HAP-1 (cell line): ENCODE measurements around the gene OR2T3.
"Not testable (repeated sequence)": the region's sequence is repeated elsewhere in the genome, so short reads cannot be mapped to it uniquely, and the experiment has no call there.

Source experiments
- DNase-seq, 2 experiments: peaks; one replicate each; pipeline ENCODE4 v3.0.0-alpha.2; 2016 to 2020; ENCODE audit warnings: low spot score in 2 of 2
- H3K27me3 ChIP-seq: fragments of 250-450 bp; sonication (Bioruptor Pico); 2 replicates; pipeline ENCODE4 v1.5.1; 2020; ENCODE audit warnings: low read depth, mild to moderate bottlenecking, moderate library complexity
- H3K36me3 ChIP-seq: fragments of 250-450 bp; sonication (Bioruptor Pico); replicated peaks from 2 replicates; pipeline ENCODE4 v1.5.1; 2020; ENCODE audit warnings: mild to moderate bottlenecking
- H3K4me1 ChIP-seq: fragments of 250-450 bp; sonication (Bioruptor Pico); 2 replicates; pipeline ENCODE4 v1.5.1; 2020; ENCODE audit warnings: mild to moderate bottlenecking
- H3K4me3 ChIP-seq: fragments of 250-450 bp; sonication (Bioruptor Pico); 2 replicates; pipeline ENCODE4 v1.5.1; 2020; ENCODE audit warnings: mild to moderate bottlenecking, moderate library complexity
- H3K9me3 ChIP-seq: fragments of 250-450 bp; sonication (Bioruptor Pico); 2 replicates; pipeline ENCODE4 v1.5.1; 2020; ENCODE audit warnings: mild to moderate bottlenecking, moderate library complexity
- in situ Hi-C: fragments of 300-500 bp; cut with MboI; formaldehyde crosslinking; loops from 3 replicates; pipeline ENCODE4 v1.14.3; 2020; ENCODE audit warnings: low sequenced_read_pairs, inconsistent platforms, mixed read lengths

OR2T3 gene

GRCh38 chr1:248500305-248501035, 27.3 kb downstream of the OR2T3 start:
- H3K9me3 ChIP-seq, DNase-seq, H3K4me3 ChIP-seq, H3K4me1 ChIP-seq, in situ Hi-C loops, H3K27me3 ChIP-seq, H3K36me3 ChIP-seq: not testable (repeated sequence)

DNA sequence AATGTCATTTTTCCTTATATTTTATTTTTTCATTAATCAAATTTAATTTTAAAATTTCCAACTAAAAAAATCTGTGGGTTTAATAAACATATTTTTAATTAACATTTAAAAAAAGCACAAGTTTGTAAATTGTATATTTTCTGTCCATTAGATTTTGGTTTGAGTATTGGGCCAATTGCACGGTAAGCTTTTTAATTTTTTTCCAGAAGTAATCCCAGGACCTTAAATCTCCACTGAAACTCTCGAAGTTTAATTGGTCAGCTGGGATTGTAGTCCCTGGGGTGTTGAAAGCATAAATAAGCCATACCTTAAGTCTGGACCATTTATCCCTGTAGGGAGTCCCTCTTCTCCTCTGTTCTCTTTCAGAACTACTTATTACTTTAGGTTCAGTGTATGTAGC, 34.6 kb downstream of the OR2T3 start, which contains the start of gene OR2G6:
Gene OR2G6, plus strand, starts transcription at position 301 of the 400 bp plus-strand sequence. CDS start 13,574 bp downstream, outside the sequence.
- DNase-seq, H3K36me3 ChIP-seq, H3K9me3 ChIP-seq, in situ Hi-C loops, H3K4me1 ChIP-seq, H3K4me3 ChIP-seq, H3K27me3 ChIP-seq: not testable (repeated sequence)

DNA sequence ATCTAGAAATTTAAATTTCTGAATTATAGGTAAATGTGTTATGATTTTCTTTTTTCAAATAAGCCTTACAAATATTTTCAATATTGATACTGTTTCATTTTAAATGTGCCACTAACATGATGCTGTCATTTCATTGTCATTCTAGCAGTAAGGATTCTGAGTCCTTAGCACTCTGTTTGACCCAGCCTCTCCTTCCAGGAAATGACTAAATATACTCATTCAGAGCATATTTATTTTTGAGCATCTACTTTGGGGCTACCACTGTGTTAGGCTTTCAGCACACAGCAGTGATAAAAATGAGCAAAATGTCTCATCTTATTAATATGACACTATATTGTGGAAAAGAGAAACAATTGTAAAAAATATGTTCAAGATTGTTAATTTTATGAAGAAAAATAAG, 37.1 kb downstream of the OR2T3 start:
- H3K27me3 ChIP-seq, in situ Hi-C loops, H3K4me1 ChIP-seq, H3K4me3 ChIP-seq, DNase-seq, H3K9me3 ChIP-seq, H3K36me3 ChIP-seq: not testable (repeated sequence)

DNA sequence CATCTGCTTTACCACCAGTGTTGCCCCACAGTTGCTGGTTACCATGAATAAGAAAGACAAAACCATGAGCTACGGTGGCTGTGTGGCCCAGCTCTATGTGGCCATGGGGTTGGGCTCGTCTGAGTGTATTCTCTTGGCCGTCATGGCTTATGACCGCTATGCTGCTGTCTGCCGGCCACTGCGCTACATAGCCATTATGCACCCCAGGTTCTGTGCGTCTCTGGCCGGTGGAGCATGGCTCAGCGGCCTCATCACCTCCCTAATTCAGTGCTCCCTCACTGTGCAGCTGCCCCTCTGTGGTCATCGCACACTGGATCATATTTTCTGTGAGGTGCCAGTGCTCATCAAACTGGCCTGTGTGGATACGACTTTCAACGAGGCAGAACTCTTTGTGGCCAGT, 48.7 kb downstream of the OR2T3 start:
- no peak for DNase-seq
- Histone ChIP-seq H3K27me3 (no peaks in the 10 kb centered on the region), H3K36me3 (no peaks in the 10 kb centered on the region), H3K4me3 (no peak overlapping the region), H3K4me1 (no peaks in the 10 kb centered on the region), H3K9me3 (no peaks in the 10 kb centered on the region)
- in situ Hi-C loops, result no loop called here
